A549 (cell line): Measurements from ENCODE around the gene NOPCHAP1. TPM values are rescaled to one million over a fixed set of nuclear protein-coding genes. Genes with fewer than 3 reads are reported as not detected.

Experiments
- ATAC-seq, 2 experiments: fragments of 200-7000 bp in 1 of 2; fragments of >200 bp in 1 of 2; cut with Nextera tagmentation in 1 of 2; cut with Tn5 transposase in 1 of 2; 3 replicates each; pipeline versions ENCODE4 v1.8.0 to v1.9.1; 2018 to 2020; ENCODE audit warnings: mild to moderate bottlenecking in 1 of 2, moderate library complexity in 1 of 2
- CTCF ChIA-PET: fragments of 300-600 bp; sonication (Branson Sonifier 250); formaldehyde crosslinking; extraction: SDS; loops from one replicate; lab custom pipeline; 2021; ENCODE audit warnings: antibody characterized with exemption, inconsistent platforms; lab: Yijun Ruan, JAX
- POLR2A ChIA-PET: fragments of 350-600 bp; formaldehyde crosslinking; extraction: SDS; loops from one replicate; lab custom pipeline; 2021; ENCODE audit warnings: antibody characterized with exemption, inconsistent platforms; lab: Yijun Ruan, JAX
- DNase-seq, 2 experiments: peaks; one replicate each; pipeline versions ENCODE4 v3.0.0 to v3.0.0-alpha.2; 2011 to 2016; ENCODE audit warnings: low read depth in 1 of 2, low spot score in 1 of 2
- FAIRE-seq: peaks from 2 replicates; lab custom pipeline; 2011; peaks lifted over from hg19 to GRCh38; lab: Jason Lieb, UNC
- H3K27ac ChIP-seq, 2 experiments: fragments of >200 bp; sonication (Bioruptor Twin); formaldehyde crosslinking; 3 replicates each; pipeline ENCODE4 v1.5.1; 2016 to 2017
- H3K4me1 ChIP-seq: fragments of >200 bp; sonication (Bioruptor Twin); formaldehyde crosslinking; 3 replicates; pipeline ENCODE4 v1.6.1; 2016
- H3K4me2 ChIP-seq: fragments of >200 bp; sonication (Bioruptor Twin); formaldehyde crosslinking; 3 replicates; pipeline ENCODE4 v1.6.1; 2016
- H3K4me3 ChIP-seq: fragments of >200 bp; sonication (Bioruptor Twin); formaldehyde crosslinking; 3 replicates; pipeline ENCODE4 v1.5.1; 2016
- H3K9me3 ChIP-seq: fragments of >200 bp; sonication (Bioruptor Twin); formaldehyde crosslinking; 3 replicates; pipeline ENCODE4 v1.6.1; 2016
- BHLHE40 ChIP-seq: IDR thresholded peaks from 2 replicates; pipeline ENCODE4 v1.6.1; 2012; ENCODE audit warnings: low read depth, low read length, inconsistent platforms
- CHD2 ChIP-seq: fragments of 150-350 bp; IDR thresholded peaks from 2 replicates; pipeline ENCODE4 v1.6.1; 2014; ENCODE audit warnings: low read length; ENCODE audit not compliant: partially characterized antibody
- EHF ChIP-seq: fragments of 250-450 bp; sonication (Bioruptor Pico); IDR thresholded peaks from 2 replicates; pipeline ENCODE4 v1.5.0; 2020; ENCODE audit warnings: mild to moderate bottlenecking
- ESRRA ChIP-seq: fragments of 150-350 bp; IDR thresholded peaks from 2 replicates; pipeline ENCODE4 v1.6.1; 2014; ENCODE audit warnings: mild to moderate bottlenecking, low read length, borderline replicate concordance
- FOXS1 ChIP-seq: fragments of 250-450 bp; sonication (Bioruptor Pico); IDR thresholded peaks from 2 replicates; pipeline ENCODE4 v1.5.0; 2020; ENCODE audit warnings: mild to moderate bottlenecking, moderate library complexity
- HOXA7 ChIP-seq: fragments of 250-450 bp; sonication (Bioruptor Pico); IDR thresholded peaks from 2 replicates; pipeline ENCODE4 v1.5.0; 2020; ENCODE audit warnings: mild to moderate bottlenecking, moderate library complexity
- JUN ChIP-seq, 2 experiments: fragments of >200 bp; sonication (Bioruptor Twin); formaldehyde crosslinking; IDR thresholded peaks; 2 replicates in 1 of 2; 3 replicates in 1 of 2; pipeline ENCODE4 v1.6.1; 2016 to 2017
- JUNB ChIP-seq: fragments of >200 bp; sonication (Bioruptor Twin); formaldehyde crosslinking; IDR thresholded peaks from 2 replicates; pipeline ENCODE4 v1.6.1; 2016
- KDM1A ChIP-seq: fragments of 200-600 bp; sonication (generic); IDR thresholded peaks from 2 replicates; pipeline ENCODE4 v1.6.1; 2016; ENCODE audit warnings: low read depth, mild to moderate bottlenecking
- KDM5A ChIP-seq: fragments of 200-600 bp; sonication (generic); IDR thresholded peaks from 2 replicates; pipeline ENCODE4 v1.6.1; 2016; ENCODE audit warnings: antibody characterized with exemption, mild to moderate bottlenecking
- MAFK ChIP-seq: fragments of 450-650 bp; IDR thresholded peaks from 2 replicates; pipeline ENCODE4 v1.6.1; 2014; ENCODE audit not compliant: partially characterized antibody
- MYC ChIP-seq: IDR thresholded peaks from 2 replicates; pipeline ENCODE4 v1.6.1; 2012; ENCODE audit warnings: mild to moderate bottlenecking, inconsistent platforms, low read length, improper control_type of control experiment, borderline replicate concordance
- NR3C1 ChIP-seq: fragments of >200 bp; sonication (Bioruptor Twin); formaldehyde crosslinking; IDR thresholded peaks from 3 replicates; pipeline ENCODE4 v1.6.1; 2017
- PHF8 ChIP-seq: fragments of 200-600 bp; sonication (generic); IDR thresholded peaks from 2 replicates; pipeline ENCODE4 v1.6.1; 2016; ENCODE audit warnings: low read depth, mild to moderate bottlenecking, antibody characterized with exemption, moderate library complexity, borderline replicate concordance
- POLR2A ChIP-seq: IDR thresholded peaks from 2 replicates; pipeline ENCODE4 v1.6.1; 2012; ENCODE audit warnings: mild to moderate bottlenecking, low read length
- RAD21 ChIP-seq, 2 experiments: fragments of >200 bp in 1 of 2; sonication (Bioruptor Twin) in 1 of 2; formaldehyde crosslinking in 1 of 2; IDR thresholded peaks in 1 of 2; conservative IDR thresholded peaks in 1 of 2; 2 replicates in 1 of 2; 3 replicates in 1 of 2; pipeline ENCODE4 v1.6.1; 2012 to 2018; ENCODE audit warnings: inconsistent platforms in 1 of 2
- RFX5 ChIP-seq: fragments of 450-650 bp; IDR thresholded peaks from 2 replicates; pipeline ENCODE4 v1.7.1; 2014; ENCODE audit warnings: antibody characterized with exemption, mild to moderate bottlenecking, moderate library complexity
- SREBF2 ChIP-seq: fragments of 450-650 bp; IDR thresholded peaks from 2 replicates; pipeline ENCODE4 v1.6.1; 2014; ENCODE audit warnings: mild to moderate bottlenecking, moderate library complexity
- ZFP36 ChIP-seq: fragments of 450-650 bp; IDR thresholded peaks from 2 replicates; pipeline ENCODE4 v1.6.1; 2014; ENCODE audit warnings: borderline replicate concordance; ENCODE audit not compliant: partially characterized antibody
- WGBS: methylation state at CpG from one replicate; pipeline ENCODE4 v1.1.6; 2017; ENCODE audit errors: missing lambda C conversion rate; 5-methylcytosine and 5-hydroxymethylcytosine counted together
- polyA minus RNA-seq: library from RNA; depleted of rRNA, polyadenylated mRNA; stranded (reverse); fragments of >200 nt; gene quantifications from 2 replicates; pipeline ENCODE4 v1.2.3, GENCODE V29; 2011; rRNA and poly(A)+ RNA removed
- polyA plus RNA-seq, 4 experiments: library from polyadenylated mRNA; depleted of rRNA in 3 of 4; stranded (reverse); fragments of >200 nt; fragmentation: RNase III in 1 of 4; extraction: RNeasy Plus Mini Kit Qiagen cat#74134 plus additional on column Dnase treatment in 1 of 4; gene quantifications; 2 replicates in 3 of 4; 3 replicates in 1 of 4; pipeline ENCODE4 v1.2.3, GENCODE V29; 2011 to 2017
- TF ChIP-seq, protein P1 (sequence below): IDR thresholded peaks from 2 replicates; pipeline ENCODE4 v1.6.1; 2012
- TF ChIP-seq, protein P2 (sequence below): fragments of >200 bp; sonication (Bioruptor Twin); formaldehyde crosslinking; IDR thresholded peaks from 3 replicates; pipeline ENCODE4 v1.6.1; 2016
- TF ChIP-seq, protein P3 (sequence below): fragments of 250-450 bp; sonication (Bioruptor Pico); IDR thresholded peaks from 2 replicates; pipeline ENCODE4 v1.5.0; 2021; ENCODE audit warnings: mild to moderate bottlenecking, moderate library complexity, borderline replicate concordance
- TF ChIP-seq, protein P4 (sequence below): fragments of 200-600 bp; sonication (generic); IDR thresholded peaks from 2 replicates; pipeline ENCODE4 v1.6.1; 2016; ENCODE audit warnings: antibody characterized with exemption, mild to moderate bottlenecking, moderate library complexity
- TF ChIP-seq, protein P5 (sequence below): fragments of >200 bp; sonication (Bioruptor Twin); formaldehyde crosslinking; IDR thresholded peaks from 2 replicates; pipeline ENCODE4 v1.6.1; 2016

The NOPCHAP1 gene, protein sequence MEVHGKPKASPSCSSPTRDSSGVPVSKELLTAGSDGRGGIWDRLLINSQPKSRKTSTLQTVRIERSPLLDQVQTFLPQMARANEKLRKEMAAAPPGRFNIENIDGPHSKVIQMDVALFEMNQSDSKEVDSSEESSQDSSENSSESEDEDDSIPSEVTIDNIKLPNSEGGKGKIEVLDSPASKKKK
- polyA plus RNA-seq (2011; rRNA removed) (16.6 and 29.5 TPM in 2 replicates), polyA plus RNA-seq (2017; fragmentation: RNase III; extraction: RNeasy Plus Mini Kit Qiagen cat#74134 plus additional on column Dnase treatment) (21.7 to 24.5 TPM (median 24.5 TPM) in 3 replicates), polyA minus RNA-seq (11.3 and 18.7 TPM in 2 replicates)
- polyA plus RNA-seq (2012; cell fraction: cytosol; rRNA removed): 21.2 and 24.9 TPM in 2 replicates
- 6.2 and 8.5 TPM in 2 replicates for polyA plus RNA-seq (2012; cell fraction: nucleus; rRNA removed)

DNA sequence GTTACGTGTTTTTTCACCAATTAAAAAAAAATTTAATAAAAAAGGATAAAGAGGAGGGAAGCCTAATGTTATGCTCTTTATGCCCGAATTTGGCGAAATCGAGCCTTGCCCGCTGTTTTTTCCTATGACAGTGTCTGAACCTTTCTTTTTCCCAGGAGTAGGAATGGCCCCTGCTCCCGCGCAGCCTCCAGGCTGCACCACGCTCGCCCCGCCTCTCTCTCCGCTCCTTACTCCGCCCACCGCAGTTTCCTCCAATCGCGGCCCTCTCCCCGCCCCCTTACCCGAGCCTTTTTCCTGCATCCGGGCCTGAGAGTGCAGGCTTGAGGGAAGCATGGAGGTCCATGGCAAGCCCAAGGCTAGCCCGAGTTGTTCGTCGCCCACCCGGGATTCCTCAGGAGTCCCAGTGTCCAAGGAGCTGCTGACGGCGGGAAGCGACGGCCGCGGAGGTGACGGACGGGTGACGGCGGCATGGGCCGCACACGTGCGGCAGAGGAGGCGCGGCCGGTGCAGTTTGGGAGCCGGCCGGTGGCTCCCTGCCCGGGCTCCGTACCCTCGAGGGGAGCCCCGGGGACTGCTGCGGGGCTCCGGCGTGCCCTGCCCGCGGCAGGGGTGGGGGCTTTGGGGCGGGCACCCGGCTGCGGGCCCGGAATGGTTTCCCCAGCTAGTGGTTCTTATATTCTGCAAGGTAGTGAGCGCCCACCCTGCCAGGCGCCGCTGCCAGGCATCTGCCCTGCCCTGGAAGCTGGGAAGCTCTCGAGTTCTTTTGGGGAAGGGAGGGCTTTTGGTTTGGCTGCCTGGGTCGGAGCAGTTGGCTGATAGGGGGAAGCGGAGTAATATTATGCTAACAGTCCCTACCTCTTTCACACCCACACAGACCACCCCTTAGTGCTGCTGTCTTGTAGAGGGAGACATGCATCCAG is at the start of gene NOPCHAP1:
TSS of gene NOPCHAP1 (plus strand) at position 295 of the 920 bp plus-strand sequence. CDS start at position 332, 37 bp downstream.
- ChIA-PET POLR2A (interaction anchor here (0.7 kb wide), 1 partner anchor 15 kb away, joined by 3 read pairs; no protein-coding TSS in a partner anchor), CTCF (interaction anchor here (1.3 to 1.6 kb wide), 3 partner anchors 30 to 605 kb away, joined by 3 to 4 read pairs (median 3); no protein-coding TSS in a partner anchor)
- WGBS: under 1% methylated on average over 41 of the region's 59 CpGs
- Histone ChIP-seq H3K4me3 (peak within 1 kb of the TSS; percentile 99), H3K27ac (peak within 1 kb of the TSS; percentile 91 to 98), H3K4me1 (peaks cover 17% of the 10 kb centered on the region)
- peak; percentile 90 to 92 for DNase-seq
- TF ChIP-seq FOXS1: no peak
- no peak for TF ChIP-seq ESRRA
- TF ChIP-seq PHF8: peak; percentile 86
- TF ChIP-seq JUN (IDR thresholded peaks at IDR 0.05): peak; percentile 35 to 80; a peak in 3 of 5 replicates
- peak; percentile 71 for TF ChIP-seq KDM5A
- TF ChIP-seq, protein P1, sequence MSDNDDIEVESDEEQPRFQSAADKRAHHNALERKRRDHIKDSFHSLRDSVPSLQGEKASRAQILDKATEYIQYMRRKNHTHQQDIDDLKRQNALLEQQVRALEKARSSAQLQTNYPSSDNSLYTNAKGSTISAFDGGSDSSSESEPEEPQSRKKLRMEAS: peak; percentile 84
- TF ChIP-seq, protein P2, sequence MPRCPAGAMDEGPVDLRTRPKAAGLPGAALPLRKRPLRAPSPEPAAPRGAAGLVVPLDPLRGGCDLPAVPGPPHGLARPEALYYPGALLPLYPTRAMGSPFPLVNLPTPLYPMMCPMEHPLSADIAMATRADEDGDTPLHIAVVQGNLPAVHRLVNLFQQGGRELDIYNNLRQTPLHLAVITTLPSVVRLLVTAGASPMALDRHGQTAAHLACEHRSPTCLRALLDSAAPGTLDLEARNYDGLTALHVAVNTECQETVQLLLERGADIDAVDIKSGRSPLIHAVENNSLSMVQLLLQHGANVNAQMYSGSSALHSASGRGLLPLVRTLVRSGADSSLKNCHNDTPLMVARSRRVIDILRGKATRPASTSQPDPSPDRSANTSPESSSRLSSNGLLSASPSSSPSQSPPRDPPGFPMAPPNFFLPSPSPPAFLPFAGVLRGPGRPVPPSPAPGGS: peak; percentile 95; the same call in 1 of the 3 replicates
- peak; percentile 98 for TF ChIP-seq POLR2A
- no peak for TF ChIP-seq ZFP36
- peak; percentile 88 for TF ChIP-seq MYC
- TF ChIP-seq, all 56 proteins: peak for 7
- peak within 1 kb of the TSS; percentile 79 for H3K4me2 ChIP-seq
- ATAC-seq: peak; percentile 100
- no peaks in the 10 kb centered on the region for H3K9me3 ChIP-seq
- FAIRE-seq: peak; percentile 18

DNA sequence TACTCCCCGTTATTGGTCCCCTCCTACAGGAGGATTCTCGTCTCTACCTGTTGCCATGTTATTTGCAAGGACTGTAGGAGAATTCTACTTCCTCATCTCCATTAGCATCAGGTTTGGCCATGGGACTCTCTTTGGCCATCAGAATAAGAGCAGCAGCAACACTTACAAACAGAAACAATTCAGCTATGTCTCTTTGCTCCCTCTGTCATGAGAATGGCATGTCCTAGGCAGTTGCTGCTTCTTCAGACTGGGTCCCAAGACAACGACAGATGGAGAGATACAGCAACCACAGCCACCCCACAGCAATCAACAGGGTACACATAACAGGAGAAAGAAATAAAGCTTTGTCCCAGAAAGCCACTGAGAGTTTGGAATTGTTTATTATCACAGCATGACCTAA is 47.7 kb upstream of the NOPCHAP1 start:
- no peaks in the 10 kb centered on the region for H3K9me3 ChIP-seq
- no peak; a peak in 1 of 6 replicates for ATAC-seq
- TF ChIP-seq RAD21 (conservative IDR thresholded peaks at IDR 0.05 in 1 of 2, IDR thresholded peaks at IDR 0.05 in 1 of 2) (no peak), SREBF2 (no peak), EHF (CRISPR knock-in tag) (no peak), KDM1A (no peak), MAFK (no peak), CHD2 (no peak), BHLHE40 (no peak), RFX5 (no peak), JUNB (no peak), MYC (no peak), NR3C1 (no peak), ESRRA (no peak), HOXA7 (CRISPR knock-in tag) (no peak), KDM5A (no peak)
- TF ChIP-seq, protein P3, sequence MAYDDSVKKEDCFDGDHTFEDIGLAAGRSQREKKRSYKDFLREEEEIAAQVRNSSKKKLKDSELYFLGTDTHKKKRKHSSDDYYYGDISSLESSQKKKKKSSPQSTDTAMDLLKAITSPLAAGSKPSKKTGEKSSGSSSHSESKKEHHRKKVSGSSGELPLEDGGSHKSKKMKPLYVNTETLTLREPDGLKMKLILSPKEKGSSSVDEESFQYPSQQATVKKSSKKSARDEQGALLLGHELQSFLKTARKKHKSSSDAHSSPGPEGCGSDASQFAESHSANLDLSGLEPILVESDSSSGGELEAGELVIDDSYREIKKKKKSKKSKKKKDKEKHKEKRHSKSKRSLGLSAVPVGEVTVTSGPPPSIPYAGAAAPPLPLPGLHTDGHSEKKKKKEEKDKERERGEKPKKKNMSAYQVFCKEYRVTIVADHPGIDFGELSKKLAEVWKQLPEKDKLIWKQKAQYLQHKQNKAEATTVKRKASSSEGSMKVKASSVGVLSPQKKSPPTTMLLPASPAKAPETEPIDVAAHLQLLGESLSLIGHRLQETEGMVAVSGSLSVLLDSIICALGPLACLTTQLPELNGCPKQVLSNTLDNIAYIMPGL (CRISPR knock-in tag): no peak
- TF ChIP-seq, protein P4, sequence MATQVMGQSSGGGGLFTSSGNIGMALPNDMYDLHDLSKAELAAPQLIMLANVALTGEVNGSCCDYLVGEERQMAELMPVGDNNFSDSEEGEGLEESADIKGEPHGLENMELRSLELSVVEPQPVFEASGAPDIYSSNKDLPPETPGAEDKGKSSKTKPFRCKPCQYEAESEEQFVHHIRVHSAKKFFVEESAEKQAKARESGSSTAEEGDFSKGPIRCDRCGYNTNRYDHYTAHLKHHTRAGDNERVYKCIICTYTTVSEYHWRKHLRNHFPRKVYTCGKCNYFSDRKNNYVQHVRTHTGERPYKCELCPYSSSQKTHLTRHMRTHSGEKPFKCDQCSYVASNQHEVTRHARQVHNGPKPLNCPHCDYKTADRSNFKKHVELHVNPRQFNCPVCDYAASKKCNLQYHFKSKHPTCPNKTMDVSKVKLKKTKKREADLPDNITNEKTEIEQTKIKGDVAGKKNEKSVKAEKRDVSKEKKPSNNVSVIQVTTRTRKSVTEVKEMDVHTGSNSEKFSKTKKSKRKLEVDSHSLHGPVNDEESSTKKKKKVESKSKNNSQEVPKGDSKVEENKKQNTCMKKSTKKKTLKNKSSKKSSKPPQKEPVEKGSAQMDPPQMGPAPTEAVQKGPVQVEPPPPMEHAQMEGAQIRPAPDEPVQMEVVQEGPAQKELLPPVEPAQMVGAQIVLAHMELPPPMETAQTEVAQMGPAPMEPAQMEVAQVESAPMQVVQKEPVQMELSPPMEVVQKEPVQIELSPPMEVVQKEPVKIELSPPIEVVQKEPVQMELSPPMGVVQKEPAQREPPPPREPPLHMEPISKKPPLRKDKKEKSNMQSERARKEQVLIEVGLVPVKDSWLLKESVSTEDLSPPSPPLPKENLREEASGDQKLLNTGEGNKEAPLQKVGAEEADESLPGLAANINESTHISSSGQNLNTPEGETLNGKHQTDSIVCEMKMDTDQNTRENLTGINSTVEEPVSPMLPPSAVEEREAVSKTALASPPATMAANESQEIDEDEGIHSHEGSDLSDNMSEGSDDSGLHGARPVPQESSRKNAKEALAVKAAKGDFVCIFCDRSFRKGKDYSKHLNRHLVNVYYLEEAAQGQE: no peak
- TF ChIP-seq, protein P5, sequence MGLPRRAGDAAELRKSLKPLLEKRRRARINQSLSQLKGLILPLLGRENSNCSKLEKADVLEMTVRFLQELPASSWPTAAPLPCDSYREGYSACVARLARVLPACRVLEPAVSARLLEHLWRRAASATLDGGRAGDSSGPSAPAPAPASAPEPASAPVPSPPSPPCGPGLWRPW: no peak
- peaks cover 5% of the 10 kb centered on the region; the same call in 1 of the 3 replicates for H3K4me1 ChIP-seq
- ChIA-PET POLR2A (no interaction called here), CTCF (interaction anchor here (1.5 kb wide), 1 partner anchor 556 kb away, joined by 4 read pairs; no protein-coding TSS in a partner anchor)
- no peak for DNase-seq
- H3K27ac ChIP-seq: no peak overlapping the region
- H3K4me3 ChIP-seq: no peak overlapping the region
- no peak overlapping the region for H3K4me2 ChIP-seq
- WGBS: 45% methylated on average over 3 of the region's 3 CpGs
- no peak for FAIRE-seq
